HG03469 (cell line): Measurements from ENCODE around the gene GNB5.
"Not testable (repeated sequence)": the region's sequence is repeated elsewhere in the genome, so short reads cannot be mapped to it uniquely, and the experiment has no call there.

Experiments used
- ATAC-seq: cut with Tn5 transposase; IDR thresholded peaks from one replicate; pipeline ENCODE4 v1.9.1; 2021; ENCODE audit warnings: mild to moderate bottlenecking, moderate library complexity, moderate number of reproducible peaks; ENCODE audit not compliant: unreplicated experiment

GNB5 gene

DNA sequence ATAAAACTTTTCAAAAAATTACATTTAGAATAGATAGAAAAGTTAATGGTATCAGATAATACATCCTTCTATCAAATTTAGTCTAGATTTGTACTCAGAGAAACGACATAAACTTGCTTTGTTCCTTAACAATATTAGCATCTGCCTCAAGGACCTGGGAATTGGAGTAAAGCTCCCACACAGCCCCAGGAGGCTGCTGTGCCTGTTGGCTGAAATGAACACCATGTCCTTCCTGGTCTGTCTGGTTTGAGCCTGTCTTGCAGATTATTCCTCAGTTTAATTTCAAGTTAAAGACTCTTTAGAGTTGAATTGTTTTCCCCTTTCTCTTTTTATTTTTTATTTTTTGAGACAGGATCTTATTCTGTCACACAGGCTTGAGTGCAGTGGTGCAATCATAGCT is 19.4 kb downstream of the GNB5 start:
- ATAC-seq: no peak

GRCh38 chr15:52171386-52171785 is 19.8 kb downstream of the GNB5 start:
- no peak for ATAC-seq

- ATAC-seq: not testable (repeated sequence)
Measured at GRCh38 chr15:52170199-52170598, 21.0 kb downstream of the GNB5 start.

DNA sequence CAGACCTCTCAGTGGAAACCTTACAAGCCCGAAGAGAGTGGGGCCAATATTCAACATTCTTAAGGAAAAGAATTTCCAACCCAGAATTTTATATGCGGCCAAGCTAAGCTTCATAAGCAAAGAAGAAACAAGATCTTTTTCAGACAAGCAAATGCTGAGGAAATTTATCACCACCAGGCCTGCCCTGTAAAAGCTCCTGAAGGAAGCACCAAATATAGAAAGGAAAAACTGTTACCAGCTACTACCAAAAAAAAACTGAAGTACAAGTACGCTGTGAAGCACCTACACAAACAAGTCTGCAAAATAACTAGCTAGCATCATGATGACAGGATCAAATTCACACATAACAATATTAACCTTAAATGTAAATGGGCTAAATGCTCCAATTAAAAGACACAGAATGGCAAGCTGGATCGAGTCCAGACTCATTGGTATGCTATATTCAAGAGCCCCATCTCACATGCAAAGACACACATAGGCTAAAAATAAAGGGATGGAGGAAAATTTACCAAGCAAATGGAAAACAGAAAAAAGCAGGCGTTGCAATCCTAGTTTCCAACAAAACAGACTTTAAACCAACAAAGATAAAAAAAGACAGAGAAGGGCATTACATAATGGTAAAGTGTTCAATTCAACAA is 25.6 kb downstream of the GNB5 start:
- not testable (repeated sequence) for ATAC-seq

- ATAC-seq: no peak
Measured at GRCh38 chr15:52164631-52165265, 26.4 kb downstream of the GNB5 start.

GRCh38 chr15:52163321-52164190 is 27.6 kb downstream of the GNB5 start:
- ATAC-seq: no peak

DNA sequence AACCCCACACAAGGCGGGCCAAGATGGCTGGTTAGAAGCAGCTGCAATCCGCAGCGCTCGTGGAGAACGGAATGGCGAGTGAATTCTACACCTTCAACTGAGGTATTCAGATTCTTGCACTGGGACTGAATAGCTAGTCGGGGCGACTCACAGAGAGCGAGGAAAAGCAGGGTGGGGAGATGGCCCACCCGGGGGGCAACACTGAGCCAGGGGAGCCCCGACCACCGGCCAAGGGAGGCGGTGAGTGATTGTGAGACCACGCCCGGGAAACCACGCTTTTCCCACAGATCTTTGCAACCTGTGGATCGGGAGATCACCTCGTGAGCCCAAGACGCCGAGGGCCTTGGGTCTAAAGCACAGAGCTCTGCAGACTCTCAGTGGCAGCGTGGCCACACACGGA is 28.3 kb downstream of the GNB5 start:
- no peak for ATAC-seq

- ATAC-seq: no peak
Measured at GRCh38 chr15:52162260-52162659, 28.9 kb downstream of the GNB5 start.

- no peak for ATAC-seq
Measured at GRCh38 chr15:52161406-52161966, 29.7 kb downstream of the GNB5 start.

DNA sequence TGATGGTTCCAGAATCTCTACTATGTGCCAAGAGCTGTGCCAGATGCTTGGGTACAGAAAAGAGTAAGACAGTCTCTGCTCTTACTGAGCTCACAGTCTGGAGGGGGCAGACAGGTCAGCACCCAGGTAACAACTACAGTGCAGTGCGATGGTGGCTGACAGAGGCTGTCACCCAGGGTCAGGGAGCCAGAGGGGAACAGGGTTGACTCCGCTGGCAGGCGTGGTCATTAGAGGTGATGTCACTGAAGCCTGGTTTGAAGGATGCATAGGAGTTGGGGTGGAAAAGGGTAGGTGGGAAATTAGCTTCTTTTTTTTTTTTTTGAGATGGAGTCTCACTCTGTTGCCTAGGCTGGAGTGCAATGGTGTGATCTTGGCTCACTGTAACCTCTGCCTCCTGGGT is 31.5 kb downstream of the GNB5 start:
- ATAC-seq: no peak

GRCh38 chr15:52158084-52158765 is 33.0 kb downstream of the GNB5 start:
- no peak for ATAC-seq

- ATAC-seq: no peak
Measured at GRCh38 chr15:52155878-52156277, 35.3 kb downstream of the GNB5 start.

DNA sequence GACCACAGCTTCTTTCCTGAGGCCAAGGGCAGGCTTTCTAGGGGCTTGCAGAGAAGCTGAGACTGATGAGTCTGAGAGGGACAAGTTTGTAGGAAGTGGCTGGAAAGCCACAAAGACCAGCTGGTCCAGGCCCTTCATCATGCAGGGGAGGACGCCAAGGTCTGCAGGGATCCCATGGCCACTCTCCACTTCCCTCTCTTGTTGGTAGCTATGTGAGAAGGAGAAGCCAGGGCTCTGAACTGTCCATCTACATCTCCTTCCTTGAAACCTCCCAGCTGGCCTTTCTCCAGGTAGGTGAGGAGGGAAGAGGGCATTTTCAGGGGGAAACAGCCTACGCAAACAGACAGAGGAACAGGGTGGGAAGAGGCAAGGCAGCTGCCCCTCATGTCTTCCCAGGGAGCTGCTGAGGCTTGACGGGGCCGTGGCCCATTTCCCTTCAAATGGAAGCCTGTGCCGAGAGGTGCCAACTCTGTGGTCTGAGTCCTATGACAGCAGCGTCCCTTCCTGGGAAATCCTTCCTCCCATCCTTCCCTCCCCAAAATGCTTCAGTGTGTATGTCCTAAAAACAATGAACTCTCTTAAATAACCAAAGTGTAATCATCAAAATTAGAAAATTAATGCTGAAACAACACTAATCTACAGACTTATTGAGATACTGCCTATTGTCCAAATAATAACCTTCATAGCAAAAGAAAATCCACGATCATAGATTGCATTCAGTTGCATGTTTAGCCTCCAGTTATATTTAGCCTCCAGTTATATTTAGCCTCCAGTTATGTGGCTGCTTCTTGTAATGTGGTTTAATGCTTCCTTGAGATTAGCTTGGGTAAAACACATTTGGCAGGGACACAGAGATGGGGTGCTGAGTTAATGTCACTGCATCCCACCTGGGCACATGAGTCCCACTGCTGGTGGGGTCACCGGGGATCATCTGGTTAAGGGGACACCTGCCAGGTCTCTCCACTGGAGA is 36.0 kb downstream of the GNB5 start:
- no peak for ATAC-seq

DNA sequence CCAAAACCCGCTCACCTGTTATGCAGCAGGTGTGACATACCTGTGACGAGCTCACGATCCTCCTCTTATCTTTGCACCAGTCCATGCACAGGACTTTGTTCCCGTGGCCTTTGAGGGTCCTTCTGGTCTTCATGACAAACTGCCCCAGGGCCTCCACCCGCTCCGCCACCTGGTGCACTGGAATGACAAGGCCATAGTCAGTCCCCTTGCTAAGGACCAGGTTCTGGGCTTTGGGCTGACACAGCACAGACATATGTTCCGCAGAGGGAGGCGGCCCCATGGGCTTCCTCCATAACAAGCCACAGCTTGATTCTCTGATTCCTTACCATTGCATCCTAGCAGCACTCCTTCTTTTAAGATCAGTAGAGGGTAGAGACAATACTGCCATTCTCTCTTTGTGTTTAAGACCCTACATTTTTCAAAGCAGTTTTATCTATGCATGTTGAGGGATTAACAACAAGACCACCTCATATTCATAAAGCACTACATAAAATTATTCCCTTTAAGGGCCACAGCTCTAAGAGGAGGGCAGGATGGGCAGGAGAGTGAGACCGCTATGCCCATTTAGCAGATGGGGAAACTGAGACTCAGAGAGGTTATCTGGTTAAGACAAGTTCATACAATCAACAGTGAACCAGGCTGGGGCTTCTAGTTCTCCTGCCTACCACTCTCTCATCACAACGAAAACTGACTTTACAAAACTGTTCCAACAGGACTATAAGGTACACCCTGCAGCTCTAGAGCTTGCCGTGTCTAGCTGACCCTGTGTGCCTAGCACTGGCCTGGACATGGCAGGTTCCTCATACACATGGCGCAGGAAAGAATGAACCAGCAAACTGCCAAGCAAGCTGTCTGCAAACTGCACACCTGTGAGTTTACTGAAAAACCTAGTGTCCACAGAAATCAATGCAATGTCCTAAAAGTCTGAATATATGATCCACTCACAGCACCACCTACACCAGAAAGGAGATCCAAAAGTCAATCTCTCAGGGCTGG is 37.0 kb downstream of the GNB5 start:
- ATAC-seq: no peak

- ATAC-seq: no peak
Measured at GRCh38 chr15:52151353-52151752, 39.8 kb downstream of the GNB5 start.

DNA sequence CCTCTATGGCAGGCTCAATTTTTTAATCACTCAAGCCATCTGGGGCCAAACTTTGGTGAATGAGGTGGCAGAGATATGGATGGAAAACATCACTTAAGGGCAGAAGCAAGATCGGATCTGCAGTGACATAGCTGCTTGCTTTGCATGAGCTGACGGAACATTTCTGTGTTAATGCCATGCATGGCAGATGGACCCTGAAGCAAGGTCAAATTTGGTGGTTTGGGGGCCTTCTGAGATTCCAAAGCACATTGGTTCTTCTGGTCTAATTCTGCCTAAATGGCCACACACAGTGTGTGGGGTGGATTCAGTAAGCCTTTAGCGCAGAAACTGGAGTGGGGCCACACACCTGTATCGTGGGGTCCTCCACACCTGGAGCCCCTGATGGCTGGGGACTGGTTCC is 40.3 kb downstream of the GNB5 start:
- no peak for ATAC-seq

GRCh38 chr15:52150043-52150825 is 41.0 kb downstream of the GNB5 start:
- no peak for ATAC-seq

- no peak for ATAC-seq
Measured at GRCh38 chr15:52148403-52148802, 42.8 kb downstream of the GNB5 start.
